ENCODE results near the gene ZBBX. TPM values are rescaled to one million over a fixed set of nuclear protein-coding genes. Genes with fewer than 3 reads are reported as not detected.

The ZBBX gene
- total and polyA plus RNA-seq, 2 of the 8 experiments (the other 6 are each of a cell fraction or from before 2014, with no cell fraction given), result 0.17 to 0.84 TPM

- Histone ChIP-seq H2BK5ac (ENCODE audit: low read depth, low read length) (no peak overlapping the region), H3K23ac (ENCODE audit: insufficient read length) (no peak overlapping the region), H2BK12ac (ENCODE audit: low read depth, low read length) (no peak overlapping the region), H3K18ac (ENCODE audit: extremely low read depth, low read length) (no peak overlapping the region), H2BK15ac (ENCODE audit: low read length) (no peak overlapping the region), H3K9ac (replicated peaks in 1 of 4; ENCODE audit: extremely low read depth in 1 of 4, low read depth in 3 of 4, low read length in 3 of 4) (no peak overlapping the region), H2AK5ac (ENCODE audit: low read depth, low read length) (no peak overlapping the region), H4K91ac (replicated peaks; ENCODE audit: insufficient read length, low read length) (no peak overlapping the region), H3K14ac (ENCODE audit: insufficient read length) (no peak overlapping the region), H3K4ac (replicated peaks; ENCODE audit: insufficient read length, low read depth, low read length) (no peak overlapping the region), H3K27me3 (replicated peaks in 1 of 4; ENCODE audit: control insufficient read depth in 3 of 4, extremely low read depth in 1 of 4, insufficient read depth in 3 of 4, low read length in 3 of 4) (no peaks in the 10 kb centered on the region), H3K36me3 (ENCODE audit: control insufficient read depth in 2 of 4, insufficient read depth in 4 of 4, low read length in 3 of 4) (no peaks in the 10 kb centered on the region), H3K9me3 (ENCODE audit: insufficient read depth in 2 of 2, low read depth in 1 of 2, low read length in 1 of 2) (no peaks in the 10 kb centered on the region), H4K5ac (ENCODE audit: insufficient read length, low read depth, low read length) (no peak overlapping the region), H3K23me2 (ENCODE audit: low read depth, low read length) (no peaks in the 10 kb centered on the region), H3K79me2 (ENCODE audit: control insufficient read depth in 1 of 2, insufficient read depth in 2 of 2, low read length in 2 of 2) (no peaks in the 10 kb centered on the region), H4K8ac (ENCODE audit: extremely low read depth, insufficient read depth, low read length) (no peak overlapping the region), H2AFZ (ENCODE audit: low read length) (no peak overlapping the region), H4K20me1 (replicated peaks in 1 of 2; ENCODE audit: control insufficient read depth in 1 of 2, insufficient read depth in 2 of 2, low read length in 2 of 2) (no peaks in the 10 kb centered on the region), H2BK120ac (replicated peaks; ENCODE audit: low read depth, low read length) (no peak overlapping the region), H3K79me1 (ENCODE audit: low read depth, low read length) (no peaks in the 10 kb centered on the region), H3K4me3 (ENCODE audit: extremely low read depth in 1 of 4, insufficient read depth in 2 of 4, low read depth in 3 of 4, low read length in 4 of 4) (no peak overlapping the region), H3K4me2 (ENCODE audit: insufficient read depth in 1 of 2, low read depth in 2 of 2, low read length in 2 of 2) (no peak overlapping the region), H3K4me1 (replicated peaks in 1 of 4; ENCODE audit: control insufficient read depth in 3 of 4, insufficient read depth in 4 of 4, low read length in 3 of 4) (peaks cover 0 to under 1% (median 0%) of the 10 kb centered on the region in 4 experiments; a peak in 1 of 7 replicates), H2BK20ac (ENCODE audit: low read length) (no peak overlapping the region), H3K56ac (replicated peaks; ENCODE audit: insufficient read length, low read depth, low read length) (no peak overlapping the region), H3K27ac (ENCODE audit: low read depth, low read length) (no peak overlapping the region)
- ChIA-PET CTCF (ENCODE audit: partially characterized antibody) (no interaction called here), POLR2A (ENCODE audit: partially characterized antibody) (no interaction called here)
- DNase-seq (ENCODE audit: low read depth in 1 of 2, low spot score in 2 of 2) (no peak), FAIRE-seq (no peak)
- TF ChIP-seq RNF2 (IDR thresholded peaks at IDR 0.05; ENCODE audit: borderline replicate concordance, low read depth, low read length, missing control alignments, poor library complexity, severe bottlenecking) (no peak), RAD21 (IDR thresholded peaks at IDR 0.05 in 1 of 2, conservative IDR thresholded peaks at IDR 0.05 in 1 of 2; ENCODE audit: low read depth in 2 of 2, low read length in 2 of 2) (no peak), MAFK (IDR thresholded peaks at IDR 0.05; ENCODE audit: low read depth, low read length) (no peak), GTF2F1 (IDR thresholded peaks at IDR 0.05; ENCODE audit: borderline replicate concordance, low read depth, low read length) (no peak), CEBPB (IDR thresholded peaks at IDR 0.05; ENCODE audit: low read depth, low read length) (no peak), NANOG (IDR thresholded peaks at IDR 0.05; ENCODE audit: insufficient read depth, low read depth, low read length, poor library complexity, severe bottlenecking) (no peak), EGR1 (IDR thresholded peaks at IDR 0.05; ENCODE audit: borderline replicate concordance, low read depth, low read length) (no peak), RFX5 (IDR thresholded peaks at IDR 0.05; ENCODE audit: borderline replicate concordance, low read depth, low read length) (no peak), SAP30 (IDR thresholded peaks at IDR 0.05; ENCODE audit: insufficient read depth, insufficient replicate concordance, low read length) (no peak), KDM5A (IDR thresholded peaks at IDR 0.05; ENCODE audit: low read length) (no peak), CBX5 (IDR thresholded peaks at IDR 0.05; ENCODE audit: low read depth, low read length) (no peak), ATF3 (IDR thresholded peaks at IDR 0.05; ENCODE audit: insufficient read depth, low read depth, low read length) (no peak), TAF1 (IDR thresholded peaks at IDR 0.05; ENCODE audit: low read depth, low read length) (no peak), POLR2AphosphoS5 (IDR thresholded peaks at IDR 0.05; ENCODE audit: low read depth, low read length) (no peak), TAF7 (optimal IDR thresholded peaks at IDR 0.05; ENCODE audit: borderline replicate concordance, low read depth, low read length) (no peak)
Observed at GRCh38 chr3:167246252-167246651, 133.8 kb downstream of the ZBBX start.
